H1 (cell line): ENCODE data around the gene OR1M1. TPM values are rescaled to one million over a fixed set of nuclear protein-coding genes. Genes with fewer than 3 reads are reported as not detected.

Source experiments
- CTCF ChIA-PET: fragments of 300-600 bp; sonication (Branson Sonifier 250); formaldehyde crosslinking; loops from one replicate; lab custom pipeline; 2021; ENCODE audit not compliant: partially characterized antibody; lab: Charles Lee
- POLR2A ChIA-PET: fragments of 300-600 bp; sonication (Branson Sonifier 250); formaldehyde crosslinking; loops from one replicate; lab custom pipeline; 2021; ENCODE audit warnings: inconsistent platforms; ENCODE audit not compliant: partially characterized antibody; lab: Charles Lee
- DNase-seq, 2 experiments: peaks; one replicate each; pipeline versions ENCODE4 v3.0.0 to v3.0.0-alpha.2; 2010 to 2022; ENCODE audit warnings: low spot score in 2 of 2, low read depth in 1 of 2, mixed read lengths in 1 of 2
- FAIRE-seq: peaks from 2 replicates; lab custom pipeline; 2011; peaks lifted over from hg19 to GRCh38; lab: Jason Lieb, UNC
- H2AFZ ChIP-seq: 2 replicates; pipeline ENCODE4 v1.8.1; 2012; ENCODE audit warnings: low read length, inconsistent platforms
- H2AK5ac ChIP-seq: 2 replicates; pipeline ENCODE4 v1.6.1; 2013; ENCODE audit warnings: low read depth, low read length
- H2BK120ac ChIP-seq: replicated peaks from 2 replicates; pipeline ENCODE3; 2013; ENCODE audit warnings: low read depth, low read length, inconsistent platforms
- H2BK12ac ChIP-seq: 2 replicates; pipeline ENCODE4 v1.6.1; 2013; ENCODE audit warnings: low read depth, low read length
- H2BK15ac ChIP-seq: 2 replicates; pipeline ENCODE4 v1.6.1; 2013; ENCODE audit warnings: low read length
- H2BK20ac ChIP-seq: 2 replicates; pipeline ENCODE4 v1.6.1; 2013; ENCODE audit warnings: low read length
- H2BK5ac ChIP-seq: 2 replicates; pipeline ENCODE4 v1.6.1; 2013; ENCODE audit warnings: low read depth, low read length
- H3K14ac ChIP-seq: 2 replicates; pipeline ENCODE4 v1.6.1; 2013; ENCODE audit warnings: inconsistent platforms; ENCODE audit not compliant: insufficient read length
- H3K18ac ChIP-seq: 2 replicates; pipeline ENCODE4 v1.6.1; 2013; ENCODE audit warnings: low read length; ENCODE audit errors: extremely low read depth
- H3K23ac ChIP-seq: 2 replicates; pipeline ENCODE4 v1.6.1; 2013; ENCODE audit warnings: inconsistent platforms; ENCODE audit not compliant: insufficient read length
- H3K23me2 ChIP-seq: 2 replicates; pipeline ENCODE4 v1.6.1; 2013; ENCODE audit warnings: low read depth, low read length
- H3K27ac ChIP-seq: 2 replicates; pipeline ENCODE4 v1.6.1; 2011; ENCODE audit warnings: low read depth, low read length, inconsistent platforms
- H3K27me3 ChIP-seq, 4 experiments: replicated peaks in 1 of 4; 1 replicate in 1 of 4; 2 replicates in 3 of 4; pipeline versions ENCODE4 v1.6.1 to v1.8.1; 2011 to 2013; ENCODE audit warnings: low read length in 3 of 4, mild to moderate bottlenecking in 3 of 4, inconsistent platforms in 2 of 4, mixed read lengths in 2 of 4, moderate library complexity in 1 of 4; ENCODE audit not compliant: control insufficient read depth in 3 of 4, insufficient read depth in 3 of 4; ENCODE audit errors: extremely low read depth in 1 of 4
- H3K36me3 ChIP-seq, 4 experiments: 2 replicates each; pipeline versions ENCODE4 v1.6.1 to v1.8.1; 2011 to 2013; ENCODE audit warnings: mild to moderate bottlenecking in 4 of 4, low read length in 3 of 4, moderate library complexity in 2 of 4, control low read depth in 1 of 4, inconsistent platforms in 1 of 4; ENCODE audit not compliant: insufficient read depth in 4 of 4, control insufficient read depth in 2 of 4
- H3K4ac ChIP-seq: replicated peaks from 2 replicates; pipeline ENCODE3; 2013; ENCODE audit warnings: low read length, low read depth, mixed read lengths, inconsistent platforms; ENCODE audit not compliant: insufficient read length
- H3K4me1 ChIP-seq, 4 experiments: replicated peaks in 1 of 4; 1 replicate in 1 of 4; 2 replicates in 3 of 4; pipeline versions ENCODE4 v1.6.1 to v1.8.1; 2011 to 2013; ENCODE audit warnings: low read length in 3 of 4, inconsistent platforms in 2 of 4, mixed read lengths in 1 of 4; ENCODE audit not compliant: insufficient read depth in 4 of 4, control insufficient read depth in 3 of 4
- H3K4me2 ChIP-seq, 2 experiments: 2 replicates each; pipeline versions ENCODE4 v1.6.1 to v1.8.1; 2011 to 2013; ENCODE audit warnings: low read depth in 2 of 2, low read length in 2 of 2, control low read depth in 1 of 2, inconsistent platforms in 1 of 2, mild to moderate bottlenecking in 1 of 2; ENCODE audit not compliant: insufficient read depth in 1 of 2
- H3K4me3 ChIP-seq, 4 experiments: fragments of 200-600, 300-600 bp in 1 of 4; sonication (generic), shearing (Covaris generic), sonication (Bioruptor Twin) in 1 of 4; 2 replicates each; pipeline versions ENCODE4 v1.5.1 to v1.8.1; 2011 to 2016; ENCODE audit warnings: low read length in 4 of 4, low read depth in 3 of 4, control low read depth in 2 of 4, inconsistent platforms in 2 of 4, mild to moderate bottlenecking in 2 of 4, mixed read lengths in 1 of 4, moderate library complexity in 1 of 4; ENCODE audit not compliant: insufficient read depth in 2 of 4; ENCODE audit errors: extremely low read depth in 1 of 4
- H3K56ac ChIP-seq: replicated peaks from 2 replicates; pipeline ENCODE3; 2013; ENCODE audit warnings: low read depth, mild to moderate bottlenecking, mixed read lengths, low read length, inconsistent platforms; ENCODE audit not compliant: insufficient read length
- H3K79me1 ChIP-seq: 2 replicates; pipeline ENCODE4 v1.6.1; 2013; ENCODE audit warnings: low read depth, low read length, control low read depth
- H3K79me2 ChIP-seq, 2 experiments: 2 replicates each; pipeline versions ENCODE4 v1.6.1 to v1.8.1; 2012 to 2013; ENCODE audit warnings: low read length in 2 of 2, mild to moderate bottlenecking in 2 of 2, inconsistent platforms in 1 of 2; ENCODE audit not compliant: insufficient read depth in 2 of 2, control insufficient read depth in 1 of 2
- H3K9ac ChIP-seq, 4 experiments: replicated peaks in 1 of 4; 1 replicate in 1 of 4; 2 replicates in 3 of 4; pipeline versions ENCODE4 v1.6.1 to v1.8.1; 2011 to 2013; ENCODE audit warnings: low read depth in 3 of 4, low read length in 3 of 4, control low read depth in 2 of 4, mild to moderate bottlenecking in 2 of 4, moderate library complexity in 2 of 4, inconsistent platforms in 1 of 4; ENCODE audit errors: extremely low read depth in 1 of 4
- H3K9me3 ChIP-seq, 2 experiments: 2 replicates each; pipeline versions ENCODE4 v1.6.1 to v1.8.1; 2012 to 2013; ENCODE audit warnings: mild to moderate bottlenecking in 2 of 2, moderate library complexity in 2 of 2, control low read depth in 1 of 2, inconsistent platforms in 1 of 2, low read depth in 1 of 2, low read length in 1 of 2, mixed read lengths in 1 of 2; ENCODE audit not compliant: insufficient read depth in 2 of 2
- H4K20me1 ChIP-seq, 2 experiments: replicated peaks in 1 of 2; 2 replicates each; pipeline versions ENCODE3 to v1.8.1; 2011 to 2013; ENCODE audit warnings: inconsistent platforms in 2 of 2, low read length in 2 of 2, mild to moderate bottlenecking in 1 of 2; ENCODE audit not compliant: insufficient read depth in 2 of 2, control insufficient read depth in 1 of 2
- H4K5ac ChIP-seq: 2 replicates; pipeline ENCODE4 v1.6.1; 2013; ENCODE audit warnings: low read length, low read depth, mixed read lengths, inconsistent platforms; ENCODE audit not compliant: insufficient read length
- H4K8ac ChIP-seq: 2 replicates; pipeline ENCODE4 v1.8.0; 2013; ENCODE audit warnings: mild to moderate bottlenecking, moderate library complexity, low read length, inconsistent platforms; ENCODE audit not compliant: insufficient read depth; ENCODE audit errors: extremely low read depth
- H4K91ac ChIP-seq: replicated peaks from 2 replicates; pipeline ENCODE3; 2013; ENCODE audit warnings: low read length, mixed read lengths, inconsistent platforms; ENCODE audit not compliant: insufficient read length
- ASH2L ChIP-seq: fragments of 200-600, 300-600 bp; sonication (generic); IDR thresholded peaks from one replicate; pipeline ENCODE4 v1.7.1; 2017; ENCODE audit warnings: low read length
- ATF3 ChIP-seq: IDR thresholded peaks from 2 replicates; pipeline ENCODE4 v1.6.1; 2011; ENCODE audit warnings: low read depth, mild to moderate bottlenecking, low read length; ENCODE audit not compliant: insufficient read depth
- BACH1 ChIP-seq: IDR thresholded peaks from 2 replicates; pipeline ENCODE4 v1.6.1; 2012; ENCODE audit warnings: low read length, improper control_type of control experiment
- EP300 ChIP-seq, 2 experiments: IDR thresholded peaks; 1 replicate in 1 of 2; 2 replicates in 1 of 2; pipeline ENCODE4 v1.6.1; 2011 to 2012; ENCODE audit warnings: low read depth in 2 of 2, low read length in 2 of 2, mild to moderate bottlenecking in 2 of 2, borderline replicate concordance in 1 of 2, inconsistent platforms in 1 of 2, moderate library complexity in 1 of 2
- GTF2F1 ChIP-seq: IDR thresholded peaks from 2 replicates; pipeline ENCODE4 v1.6.1; 2012; ENCODE audit warnings: low read depth, low read length, improper control_type of control experiment, borderline replicate concordance
- JUND ChIP-seq: IDR thresholded peaks from 2 replicates; pipeline ENCODE4 v1.6.1; 2011; ENCODE audit warnings: mild to moderate bottlenecking, improper control_type of control experiment, low read length
- MAX ChIP-seq: IDR thresholded peaks from 2 replicates; pipeline ENCODE4 v1.6.1; 2012; ENCODE audit warnings: inconsistent platforms
- NRF1 ChIP-seq: IDR thresholded peaks from 2 replicates; pipeline ENCODE4 v1.6.1; 2011; ENCODE audit warnings: mild to moderate bottlenecking, low read depth, low read length, improper control_type of control experiment
- SP2 ChIP-seq: IDR thresholded peaks from 2 replicates; pipeline ENCODE4 v1.6.1; 2012; ENCODE audit warnings: mild to moderate bottlenecking, low read length, inconsistent platforms
- SP4 ChIP-seq: IDR thresholded peaks from 2 replicates; pipeline ENCODE4 v1.6.1; 2012; ENCODE audit warnings: low read length, inconsistent platforms
- TAF1 ChIP-seq: IDR thresholded peaks from 2 replicates; pipeline ENCODE4 v1.6.1; 2011; ENCODE audit warnings: mild to moderate bottlenecking, low read depth, low read length
- TCF12 ChIP-seq: IDR thresholded peaks from 2 replicates; pipeline ENCODE4 v1.6.1; 2011; ENCODE audit warnings: low read depth, mild to moderate bottlenecking, low read length
- WGBS, 2 experiments: shearing (Covaris generic) in 1 of 2; methylation state at CpG; one replicate each; pipeline versions ENCODE4 v1.1.6 to v1.1.7; 2013 to 2015; ENCODE audit warnings: low lambda C conversion rate in 2 of 2, mixed read lengths in 2 of 2, inconsistent platforms in 1 of 2, low coverage in 1 of 2, missing lambda C conversion rate in 1 of 2; ENCODE audit not compliant: insufficient replicate concordance in 2 of 2, insufficient coverage in 1 of 2, insufficient read length in 1 of 2; ENCODE audit errors: extremely low coverage in 1 of 2, missing lambda C conversion rate in 1 of 2; 5-methylcytosine and 5-hydroxymethylcytosine counted together
- polyA plus RNA-seq, 7 experiments: library from polyadenylated mRNA; depleted of rRNA in 3 of 7; stranded (reverse) in 5 of 7; unstranded in 2 of 7; fragments of >200 nt in 5 of 7; fragments of 200-250 nt in 2 of 7; gene quantifications; 1 replicate in 5 of 7; 2 replicates in 1 of 7; 4 replicates in 1 of 7; pipeline versions ENCODE4 v1.2.1 to v1.2.3, GENCODE V29; 2011 to 2013; ENCODE audit warnings: missing spikeins in 2 of 7, mixed read lengths in 2 of 7
- total RNA-seq: library from RNA; stranded (reverse); fragmentation: NEBNext Ultra II Directional; extraction: Animal tissue kit (Norgen Biotek cat#: 25700); gene quantifications from 2 replicates; pipeline ENCODE4 v1.2.1, GENCODE V29; 2021

OR1M1 gene
- total and polyA plus RNA-seq, 2 of the 8 experiments (the other 6 are each of a cell fraction or from before 2014, with no cell fraction given), result 0.12 TPM; not detected in 1

- Histone ChIP-seq H3K23me2 (no peaks in the 10 kb centered on the region; the same call in 1 of the 2 replicates), H2AK5ac (no peak overlapping the region), H3K56ac (no peak overlapping the region), H2AFZ (no peak overlapping the region), H3K4me2 (no peak overlapping the region), H3K23ac (no peak overlapping the region), H2BK20ac (peak overlapping the region; percentile 57; the same call in 1 of the 2 replicates), H2BK5ac (no peak overlapping the region), H3K4me1 (peaks cover 3 to 16% (median 7%) of the 10 kb centered on the region in 4 experiments; a peak in 6 of 7 replicates), H3K27ac (no peak overlapping the region), H3K18ac (no peak overlapping the region), H3K79me2 (no peaks in the 10 kb centered on the region), H3K36me3 (no peaks in the 10 kb centered on the region), H3K9me3 (no peaks in the 10 kb centered on the region), H2BK12ac (no peak overlapping the region), H3K9ac (no peak overlapping the region), H4K20me1 (no peaks in the 10 kb centered on the region), H4K5ac (no peak overlapping the region), H3K27me3 (no peaks in the 10 kb centered on the region), H3K14ac (no peak overlapping the region), H4K8ac (no peak overlapping the region), H3K4me3 (no peak overlapping the region), H4K91ac (no peak overlapping the region), H3K79me1 (no peaks in the 10 kb centered on the region), H3K4ac (no peak overlapping the region), H2BK120ac (no peak overlapping the region), H2BK15ac (no peak overlapping the region)
- FAIRE-seq (no peak), DNase-seq (no peak)
- POLR2A ChIA-PET, result interaction anchor here (2.1 kb wide), 1 partner anchor 17 kb away, joined by 12 read pairs; no protein-coding TSS in a partner anchor
- WGBS, 2 experiments, result 93% methylated on average over 4 of the region's 4 CpGs; no CpG with 5 or more reads in 1 of the 2 experiments
- CTCF ChIA-PET, result interaction anchor here (0.6 to 1.0 kb wide), 3 partner anchors 13 to 422 kb away, joined by 3 read pairs; no protein-coding TSS in a partner anchor
- no peak for TF ChIP-seq ATF3
- no peak for TF ChIP-seq JUND
- no peak for TF ChIP-seq MAX
- no peak for TF ChIP-seq NRF1
- no peak for TF ChIP-seq ASH2L
- no peak for TF ChIP-seq EP300 (IDR thresholded peaks at IDR 0.05; ENCODE audit: borderline replicate concordance in 1 of 2, low read depth in 2 of 2, low read length in 2 of 2)
- no peak for TF ChIP-seq BACH1
- no peak for TF ChIP-seq SP2
- TF ChIP-seq GTF2F1, result no peak
- no peak for TF ChIP-seq TAF1
- TF ChIP-seq TCF12, result no peak
- TF ChIP-seq SP4, result no peak
These were observed 34.0 kb upstream of the OR1M1 start for GRCh38 chr19:9052894-9053293.
